Measurements from ENCODE around the gene NFASC. TPM values are rescaled to one million over a fixed set of nuclear protein-coding genes. Genes with fewer than 3 reads are reported as not detected.

Gene NFASC
- total and polyA plus RNA-seq, 4 donors = 0.23 to 5.4 (median 1.9) TPM

- H3K4me3 ChIP-seq (ENCODE audit: low read depth in 1 of 3, low read length in 3 of 3) = no peak overlapping the region
- H3K36me3 ChIP-seq (ENCODE audit: control insufficient read depth in 4 of 4, insufficient read depth in 3 of 4, low read depth in 1 of 4, low read length in 3 of 4) = no peaks in the 10 kb centered on the region
- no peak overlapping the region for H3K9ac ChIP-seq (ENCODE audit: low read depth in 1 of 2, low read length in 2 of 2)
- no peak for DNase-seq (ENCODE audit: low spot score)
- H3K27me3 ChIP-seq (ENCODE audit: control insufficient read depth in 4 of 4, insufficient read depth in 4 of 4, low read length in 3 of 4) = no peaks in the 10 kb centered on the region
- 58% methylated on average over 3 of the region's 3 CpGs for WGBS
- H3K9me3 ChIP-seq (ENCODE audit: control insufficient read depth in 4 of 4, low read length in 3 of 4) = no peaks in the 10 kb centered on the region
- TF ChIP-seq JUND (IDR thresholded peaks at IDR 0.05) (no peak), HNF4A (conservative IDR thresholded peaks at IDR 0.05) (peak in 1 of 2 donors; percentile 35), FOXA2 (IDR thresholded peaks at IDR 0.05) (no peak), YY1 (IDR thresholded peaks at IDR 0.05) (no peak), SP1 (IDR thresholded peaks at IDR 0.05) (no peak), NR2F2 (IDR thresholded peaks at IDR 0.05) (peak; percentile 71), FOXA1 (IDR thresholded peaks at IDR 0.05) (no peak), GABPA (IDR thresholded peaks at IDR 0.05 in 1 of 2, conservative IDR thresholded peaks at IDR 0.05 in 1 of 2) (no peak), RXRA (IDR thresholded peaks at IDR 0.05) (peak in 1 of 2 donors; percentile 36), HNF4G (IDR thresholded peaks at IDR 0.05) (no peak), TAF1 (conservative IDR thresholded peaks at IDR 0.05) (no peak), EGR1 (IDR thresholded peaks at IDR 0.05; ENCODE audit: low read depth in 2 of 2) (no peak)
- TF ChIP-seq, protein P1, sequence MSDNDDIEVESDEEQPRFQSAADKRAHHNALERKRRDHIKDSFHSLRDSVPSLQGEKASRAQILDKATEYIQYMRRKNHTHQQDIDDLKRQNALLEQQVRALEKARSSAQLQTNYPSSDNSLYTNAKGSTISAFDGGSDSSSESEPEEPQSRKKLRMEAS (IDR thresholded peaks at IDR 0.05) = no peak
- TF ChIP-seq, protein P2, sequence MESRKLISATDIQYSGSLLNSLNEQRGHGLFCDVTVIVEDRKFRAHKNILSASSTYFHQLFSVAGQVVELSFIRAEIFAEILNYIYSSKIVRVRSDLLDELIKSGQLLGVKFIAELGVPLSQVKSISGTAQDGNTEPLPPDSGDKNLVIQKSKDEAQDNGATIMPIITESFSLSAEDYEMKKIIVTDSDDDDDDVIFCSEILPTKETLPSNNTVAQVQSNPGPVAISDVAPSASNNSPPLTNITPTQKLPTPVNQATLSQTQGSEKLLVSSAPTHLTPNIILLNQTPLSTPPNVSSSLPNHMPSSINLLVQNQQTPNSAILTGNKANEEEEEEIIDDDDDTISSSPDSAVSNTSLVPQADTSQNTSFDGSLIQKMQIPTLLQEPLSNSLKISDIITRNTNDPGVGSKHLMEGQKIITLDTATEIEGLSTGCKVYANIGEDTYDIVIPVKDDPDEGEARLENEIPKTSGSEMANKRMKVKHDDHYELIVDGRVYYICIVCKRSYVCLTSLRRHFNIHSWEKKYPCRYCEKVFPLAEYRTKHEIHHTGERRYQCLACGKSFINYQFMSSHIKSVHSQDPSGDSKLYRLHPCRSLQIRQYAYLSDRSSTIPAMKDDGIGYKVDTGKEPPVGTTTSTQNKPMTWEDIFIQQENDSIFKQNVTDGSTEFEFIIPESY (IDR thresholded peaks at IDR 0.05) = no peak
- H3K4me1 ChIP-seq (ENCODE audit: control insufficient read depth in 4 of 4, insufficient read depth in 4 of 4, low read length in 3 of 4) = peaks cover 18 to 53% (median 43%) of the 10 kb centered on the region in 4 donors
- no peak overlapping the region for H3K27ac ChIP-seq (ENCODE audit: low read depth in 1 of 2, low read length in 2 of 2)
Observed at GRCh38 chr1:204883405-204883804, 12.7 kb downstream of the NFASC start.

- no peak for DNase-seq (ENCODE audit: low spot score)
- H3K27me3 ChIP-seq (ENCODE audit: control insufficient read depth in 4 of 4, insufficient read depth in 4 of 4, low read length in 3 of 4) = no peaks in the 10 kb centered on the region
- 19% methylated on average over 4 of the region's 4 CpGs for WGBS
- no peaks in the 10 kb centered on the region for H3K36me3 ChIP-seq (ENCODE audit: control insufficient read depth in 4 of 4, insufficient read depth in 3 of 4, low read depth in 1 of 4, low read length in 3 of 4)
- no peaks in the 10 kb centered on the region for H3K9me3 ChIP-seq (ENCODE audit: control insufficient read depth in 4 of 4, low read length in 3 of 4)
- TF ChIP-seq FOXA2 (IDR thresholded peaks at IDR 0.05) (no peak), CTCF (IDR thresholded peaks at IDR 0.05; ENCODE audit: low read depth, low read length, missing input control) (no peak), RXRA (IDR thresholded peaks at IDR 0.05) (peak; percentile 88 to 94), HNF4G (IDR thresholded peaks at IDR 0.05) (peak; percentile 96), FOXA1 (IDR thresholded peaks at IDR 0.05) (peak; percentile 39), NR2F2 (IDR thresholded peaks at IDR 0.05) (peak; percentile 71), HNF4A (conservative IDR thresholded peaks at IDR 0.05) (peak; percentile 99 to 100), EGR1 (IDR thresholded peaks at IDR 0.05; ENCODE audit: low read depth in 2 of 2) (peak; percentile 85 to 91), JUND (IDR thresholded peaks at IDR 0.05) (peak; percentile 52 to 89), RAD21 (IDR thresholded peaks at IDR 0.05) (peak; percentile 35 to 49), YY1 (IDR thresholded peaks at IDR 0.05) (peak; percentile 60), SP1 (IDR thresholded peaks at IDR 0.05) (peak; percentile 93), GABPA (IDR thresholded peaks at IDR 0.05 in 1 of 2, conservative IDR thresholded peaks at IDR 0.05 in 1 of 2) (peak in 1 of 2 donors; percentile 22), TAF1 (conservative IDR thresholded peaks at IDR 0.05) (no peak)
- TF ChIP-seq, protein P3, sequence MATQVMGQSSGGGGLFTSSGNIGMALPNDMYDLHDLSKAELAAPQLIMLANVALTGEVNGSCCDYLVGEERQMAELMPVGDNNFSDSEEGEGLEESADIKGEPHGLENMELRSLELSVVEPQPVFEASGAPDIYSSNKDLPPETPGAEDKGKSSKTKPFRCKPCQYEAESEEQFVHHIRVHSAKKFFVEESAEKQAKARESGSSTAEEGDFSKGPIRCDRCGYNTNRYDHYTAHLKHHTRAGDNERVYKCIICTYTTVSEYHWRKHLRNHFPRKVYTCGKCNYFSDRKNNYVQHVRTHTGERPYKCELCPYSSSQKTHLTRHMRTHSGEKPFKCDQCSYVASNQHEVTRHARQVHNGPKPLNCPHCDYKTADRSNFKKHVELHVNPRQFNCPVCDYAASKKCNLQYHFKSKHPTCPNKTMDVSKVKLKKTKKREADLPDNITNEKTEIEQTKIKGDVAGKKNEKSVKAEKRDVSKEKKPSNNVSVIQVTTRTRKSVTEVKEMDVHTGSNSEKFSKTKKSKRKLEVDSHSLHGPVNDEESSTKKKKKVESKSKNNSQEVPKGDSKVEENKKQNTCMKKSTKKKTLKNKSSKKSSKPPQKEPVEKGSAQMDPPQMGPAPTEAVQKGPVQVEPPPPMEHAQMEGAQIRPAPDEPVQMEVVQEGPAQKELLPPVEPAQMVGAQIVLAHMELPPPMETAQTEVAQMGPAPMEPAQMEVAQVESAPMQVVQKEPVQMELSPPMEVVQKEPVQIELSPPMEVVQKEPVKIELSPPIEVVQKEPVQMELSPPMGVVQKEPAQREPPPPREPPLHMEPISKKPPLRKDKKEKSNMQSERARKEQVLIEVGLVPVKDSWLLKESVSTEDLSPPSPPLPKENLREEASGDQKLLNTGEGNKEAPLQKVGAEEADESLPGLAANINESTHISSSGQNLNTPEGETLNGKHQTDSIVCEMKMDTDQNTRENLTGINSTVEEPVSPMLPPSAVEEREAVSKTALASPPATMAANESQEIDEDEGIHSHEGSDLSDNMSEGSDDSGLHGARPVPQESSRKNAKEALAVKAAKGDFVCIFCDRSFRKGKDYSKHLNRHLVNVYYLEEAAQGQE (IDR thresholded peaks at IDR 0.05) = peak; percentile 56
- TF ChIP-seq, protein P1 (IDR thresholded peaks at IDR 0.05) = peak; percentile 77
- TF ChIP-seq, protein P2 (IDR thresholded peaks at IDR 0.05) = peak; percentile 82
- TF ChIP-seq, protein P4, sequence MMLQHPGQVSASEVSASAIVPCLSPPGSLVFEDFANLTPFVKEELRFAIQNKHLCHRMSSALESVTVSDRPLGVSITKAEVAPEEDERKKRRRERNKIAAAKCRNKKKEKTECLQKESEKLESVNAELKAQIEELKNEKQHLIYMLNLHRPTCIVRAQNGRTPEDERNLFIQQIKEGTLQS (IDR thresholded peaks at IDR 0.05) = peak; percentile 48
- H3K4me1 ChIP-seq (ENCODE audit: control insufficient read depth in 4 of 4, insufficient read depth in 4 of 4, low read length in 3 of 4) = peaks cover 18 to 58% (median 48%) of the 10 kb centered on the region in 4 donors
- no peak overlapping the region for H3K4me3 ChIP-seq (ENCODE audit: low read depth in 1 of 3, low read length in 3 of 3)
- H3K27ac ChIP-seq (ENCODE audit: low read depth in 1 of 2, low read length in 2 of 2) = peak overlapping the region; percentile 44 to 48
- H3K9ac ChIP-seq (ENCODE audit: low read depth in 1 of 2, low read length in 2 of 2) = no peak overlapping the region
Observed at GRCh38 chr1:204885288-204885711, 14.6 kb downstream of the NFASC start.
